ENCODE measurements around the gene CYP1A2. TPM values are rescaled to one million over a fixed set of nuclear protein-coding genes. Genes with fewer than 3 reads are reported as not detected.
"Not testable (repeated sequence)": the region's sequence is repeated elsewhere in the genome, so short reads cannot be mapped to it uniquely, and the experiment has no call there.

CYP1A2 gene
- not detected in 2 replicates for total RNA-seq

DNA sequence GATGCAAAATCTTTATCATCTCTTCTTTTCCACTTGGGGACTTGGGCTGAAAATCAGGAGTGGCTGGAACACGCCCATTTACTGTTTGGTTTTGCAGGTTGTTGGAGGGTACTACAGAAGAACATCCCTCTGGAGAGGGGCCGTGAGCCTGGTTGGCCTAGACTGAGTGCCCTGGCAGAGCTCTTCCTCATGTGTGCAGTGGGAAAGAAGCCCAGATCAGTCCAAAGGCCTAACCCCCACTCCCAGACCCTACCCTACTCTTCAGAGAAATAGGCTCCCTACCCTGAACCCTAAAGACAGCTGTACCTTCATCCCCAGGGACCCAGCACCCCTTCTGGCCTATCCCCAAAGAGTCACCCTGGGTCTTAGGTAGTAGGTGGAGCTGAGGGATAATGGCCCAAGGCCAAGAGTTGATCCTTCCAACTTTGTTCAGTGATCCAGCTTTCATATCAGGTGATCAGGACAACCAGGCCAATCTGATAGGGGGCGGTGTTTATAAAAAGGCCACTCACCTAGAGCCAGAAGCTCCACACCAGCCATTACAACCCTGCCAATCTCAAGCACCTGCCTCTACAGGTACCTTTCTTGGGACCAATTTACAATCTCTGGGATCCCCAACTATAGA lies at the start of gene CYP1A2:
CYP1A2 (plus strand) TSS at position 524 of the 625 bp plus-strand sequence. CDS start 894 bp downstream, outside the sequence.
- intact Hi-C loops (cut with micrococcal nuclease): no loop called here

GRCh38 chr15:74709011-74709410 lies 39.6 kb upstream of the CYP1A2 start:
- intact Hi-C loops (cut with micrococcal nuclease): no loop called here

GRCh38 chr15:74709892-74710291 lies 38.8 kb upstream of the CYP1A2 start:
- intact Hi-C loops (cut with micrococcal nuclease): no loop called here

DNA sequence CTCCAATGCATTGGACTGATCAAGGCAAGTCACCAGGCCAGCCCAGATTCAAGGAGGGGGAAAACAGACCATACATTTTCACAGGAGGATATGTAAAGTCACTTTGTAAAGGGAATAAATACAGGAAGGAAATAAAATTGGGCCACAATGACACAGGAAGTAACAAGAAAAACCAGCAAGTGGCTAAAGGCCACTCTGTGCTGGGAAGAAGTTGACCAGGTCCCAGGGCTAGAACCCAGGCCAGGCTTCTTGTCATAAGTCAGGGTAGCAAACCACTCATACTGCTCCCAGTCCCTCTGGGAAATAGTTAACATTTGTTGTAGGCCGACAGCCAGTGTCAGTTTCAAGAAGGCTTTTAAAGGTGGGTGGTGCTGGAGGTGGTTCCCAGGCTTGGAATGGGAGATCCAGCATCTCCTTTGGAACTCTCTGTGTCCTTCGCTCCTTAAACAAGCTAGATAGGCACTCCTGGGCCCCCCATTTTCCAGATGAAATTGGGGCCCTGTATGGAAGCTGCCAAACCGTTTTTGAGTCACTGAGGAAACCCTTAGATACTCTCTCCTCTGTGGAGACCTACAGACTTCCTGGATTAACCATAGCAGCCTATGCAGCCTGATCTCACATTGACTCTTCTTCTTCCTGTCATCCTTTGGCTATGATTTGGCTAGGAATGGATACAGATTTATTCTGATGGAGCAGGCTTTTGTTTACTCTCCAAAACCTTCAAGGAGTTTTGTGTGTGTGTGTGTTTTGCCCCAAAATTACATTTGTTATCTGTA lies 38.1 kb upstream of the CYP1A2 start:
- intact Hi-C loops (cut with micrococcal nuclease): no loop called here

GRCh38 chr15:74712311-74712710 lies 36.3 kb upstream of the CYP1A2 start:
- intact Hi-C loops (cut with micrococcal nuclease): no loop called here

GRCh38 chr15:74716651-74717050 lies 32.0 kb upstream of the CYP1A2 start:
- intact Hi-C loops (cut with micrococcal nuclease): no loop called here

GRCh38 chr15:74722591-74722990 lies 26.1 kb upstream of the CYP1A2 start:
- intact Hi-C loops (cut with micrococcal nuclease): no loop called here

GRCh38 chr15:74723187-74723586 lies 25.5 kb upstream of the CYP1A2 start:
- intact Hi-C loops (cut with micrococcal nuclease): no loop called here

GRCh38 chr15:74723754-74724334 lies 24.8 kb upstream of the CYP1A2 start:
- intact Hi-C loops (cut with micrococcal nuclease): no loop called here

DNA sequence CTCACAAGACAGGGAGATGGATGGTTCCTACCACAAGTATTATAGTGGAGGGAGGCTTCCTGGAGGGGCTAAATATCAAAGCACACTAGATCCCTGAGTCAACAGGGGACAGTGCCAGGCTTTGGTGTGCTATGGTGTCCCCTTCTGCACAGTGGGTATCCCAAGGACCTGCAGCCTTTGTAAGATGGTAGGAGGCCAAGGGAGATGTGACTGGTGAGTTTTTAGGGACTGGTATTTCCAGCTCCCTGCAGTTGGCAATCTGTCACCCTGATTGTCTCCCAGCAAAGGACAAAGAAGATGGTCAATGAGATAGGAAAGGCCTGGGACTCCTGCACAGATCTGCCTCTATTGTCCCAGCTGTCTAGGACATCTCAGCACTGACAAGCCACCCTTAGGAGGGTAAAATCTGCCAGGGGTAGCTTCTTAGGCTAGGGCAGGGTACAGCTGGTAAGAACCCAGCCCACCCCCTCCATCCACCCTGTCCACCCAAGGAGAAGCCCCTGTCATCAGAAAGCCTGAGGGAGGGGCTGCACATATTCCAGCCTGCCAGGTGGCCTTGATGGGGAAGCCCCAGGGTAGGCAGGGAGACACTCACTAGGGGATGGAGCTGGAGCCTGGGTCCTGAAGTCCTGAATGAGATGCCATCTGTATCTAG lies 23.9 kb upstream of the CYP1A2 start:
- intact Hi-C loops (cut with micrococcal nuclease): no loop called here

DNA sequence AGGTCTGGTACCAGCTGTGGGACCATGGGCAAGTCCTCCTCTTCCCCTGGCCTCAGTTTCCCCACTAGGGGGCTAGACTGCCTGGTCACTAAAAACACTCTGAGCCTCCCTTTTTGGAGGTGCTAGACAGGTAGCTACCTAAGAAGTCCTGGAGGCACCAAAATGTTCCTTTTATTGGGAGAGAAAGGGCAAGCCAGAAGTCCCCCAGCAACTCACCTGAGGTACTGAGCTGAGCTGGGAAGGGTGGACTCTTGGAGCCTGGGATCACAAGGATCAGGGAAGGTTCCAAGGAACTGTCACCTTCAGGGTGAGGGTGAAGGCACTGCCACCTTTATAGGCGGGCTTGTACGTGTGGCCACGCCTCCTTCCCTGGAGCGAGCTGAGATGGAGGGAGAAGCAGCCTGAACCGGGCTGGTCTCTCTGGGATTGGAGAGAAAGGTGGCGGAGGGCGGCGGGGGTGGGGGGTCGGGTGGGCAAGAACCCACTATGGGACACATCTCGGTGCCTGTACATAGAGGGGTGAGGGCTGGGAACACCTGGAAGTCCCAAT lies 23.3 kb upstream of the CYP1A2 start, which contains the start of gene CYP1A1:
CYP1A1 (minus strand) TSS at position 304 of the 550 bp plus-strand sequence. CDS start 2,431 bp downstream, outside the sequence.
- intact Hi-C loops (cut with micrococcal nuclease): no loop called here

- intact Hi-C loops (cut with micrococcal nuclease): no loop called here
These were observed 22.5 kb upstream of the CYP1A2 start for GRCh38 chr15:74725845-74726773.

GRCh38 chr15:74726774-74727164 lies 21.9 kb upstream of the CYP1A2 start:
- intact Hi-C loops (cut with micrococcal nuclease): no loop called here

- intact Hi-C loops (cut with micrococcal nuclease): no loop called here
These were observed 20.9 kb upstream of the CYP1A2 start for GRCh38 chr15:74727727-74728126.

DNA sequence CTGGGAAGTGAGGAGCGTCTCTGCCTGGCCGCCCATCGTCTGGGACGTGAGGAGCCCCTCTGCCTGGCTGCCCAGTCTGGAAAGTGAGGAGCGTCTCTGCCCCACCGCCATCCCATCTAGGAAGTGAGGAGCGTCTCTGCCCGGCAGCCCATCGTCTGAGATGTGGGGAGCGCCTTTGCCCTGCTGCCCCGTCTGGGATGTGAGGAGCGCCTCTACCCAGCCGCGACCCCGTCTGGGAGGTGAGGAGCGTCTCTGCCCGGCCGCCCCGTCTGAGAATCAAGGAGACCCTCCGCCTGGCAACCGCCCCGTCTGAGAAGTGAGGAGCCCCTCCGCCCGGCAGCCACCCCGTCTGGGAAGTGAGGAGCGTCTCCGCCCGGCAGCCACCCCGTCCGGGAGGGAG lies 19.9 kb upstream of the CYP1A2 start:
- intact Hi-C loops (cut with micrococcal nuclease): not testable (repeated sequence)

DNA sequence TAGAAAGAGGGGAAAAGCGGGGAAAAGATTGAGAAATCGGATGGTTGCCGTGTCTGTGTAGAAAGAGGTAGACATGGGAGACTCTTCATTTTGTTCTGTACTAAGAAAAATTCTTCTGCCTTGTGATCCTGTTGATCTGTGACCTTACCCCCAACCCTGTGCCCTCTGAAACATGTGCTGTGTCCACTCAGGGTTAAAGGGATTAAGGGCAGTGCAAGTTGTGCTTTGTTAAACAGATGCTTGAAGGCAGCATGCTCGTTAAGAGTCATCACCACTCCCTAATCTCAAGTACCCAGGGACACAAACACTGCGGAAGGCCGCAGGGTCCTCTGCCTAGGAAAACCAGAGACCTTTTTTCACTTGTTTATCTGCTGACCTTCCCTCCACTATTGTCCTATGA lies 19.3 kb upstream of the CYP1A2 start:
- intact Hi-C loops (cut with micrococcal nuclease): not testable (repeated sequence)

DNA sequence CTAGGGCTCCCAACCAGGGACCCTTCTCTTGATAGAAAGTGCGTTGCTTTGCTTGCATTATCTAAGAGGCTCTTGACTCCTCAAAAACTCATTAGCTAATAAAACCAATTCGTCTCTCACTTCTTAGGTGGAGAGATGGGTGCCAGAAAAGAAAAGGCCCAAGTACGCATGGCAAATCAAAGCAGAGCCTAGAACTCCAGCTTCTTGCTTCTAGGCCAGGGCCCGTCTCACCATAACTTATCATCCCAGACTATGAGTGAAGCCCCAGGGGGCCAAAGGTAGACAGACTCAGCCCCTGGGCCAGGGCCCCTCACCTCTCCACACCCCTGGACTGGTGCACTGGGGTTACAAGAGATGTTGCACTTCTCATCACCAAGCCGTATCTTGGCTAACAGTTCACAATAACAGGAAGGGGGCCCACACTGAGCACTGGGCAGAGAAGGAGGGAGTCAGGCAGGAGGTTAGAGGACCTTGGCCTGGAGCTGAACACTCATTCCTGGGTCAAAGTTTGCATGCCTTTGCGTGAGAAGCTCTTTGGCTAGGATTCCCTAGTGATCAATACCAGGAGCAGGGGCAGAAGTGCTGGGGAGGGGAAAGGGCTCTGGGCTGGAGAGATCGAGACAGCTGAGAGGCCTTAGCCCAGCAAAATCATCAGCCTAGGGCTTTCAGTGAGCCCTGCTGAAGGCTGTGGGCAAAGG lies 17.9 kb upstream of the CYP1A2 start:
- intact Hi-C loops (cut with micrococcal nuclease): no loop called here

DNA sequence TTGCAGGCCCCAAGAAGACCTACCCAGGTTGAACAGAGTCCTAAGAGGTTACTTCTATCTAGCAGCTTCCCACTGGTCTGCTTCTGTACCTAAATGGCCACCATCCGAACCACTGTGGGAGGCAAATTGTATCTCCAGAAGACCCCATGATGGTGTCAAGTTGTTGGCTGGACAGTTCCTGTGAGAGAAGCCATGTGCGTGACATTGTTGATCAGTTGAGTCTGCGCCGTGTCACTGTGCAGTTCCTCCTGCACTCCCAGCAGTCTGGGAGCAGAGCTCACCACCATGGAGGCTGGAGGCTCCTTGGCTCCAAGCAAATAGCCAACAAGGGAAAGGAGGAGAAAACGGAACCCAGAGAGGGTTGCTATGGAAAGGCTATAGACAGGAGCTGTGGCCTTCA lies 15.8 kb upstream of the CYP1A2 start:
- intact Hi-C loops (cut with micrococcal nuclease): no loop called here

DNA sequence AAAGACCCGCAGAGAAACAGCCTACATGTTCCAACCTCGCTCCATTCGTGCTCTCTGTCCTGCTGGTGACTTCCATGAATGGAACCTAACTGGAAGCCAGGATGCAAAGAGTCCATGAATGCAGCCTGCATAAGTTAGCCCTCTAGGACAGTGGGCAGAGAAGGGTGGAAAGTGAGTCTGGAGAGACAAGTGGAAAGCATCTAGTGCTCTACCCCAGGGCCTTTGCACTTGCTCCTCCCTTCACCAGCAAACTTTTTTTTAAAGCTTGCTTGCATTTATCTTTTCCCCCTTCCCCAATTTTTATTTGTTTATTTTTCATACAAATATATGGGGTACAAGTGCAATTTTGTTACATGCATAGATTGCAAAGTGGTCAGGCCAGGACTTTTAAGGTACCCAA lies 15.4 kb upstream of the CYP1A2 start:
- intact Hi-C loops (cut with micrococcal nuclease): no loop called here

- intact Hi-C loops (cut with micrococcal nuclease): no loop called here
These were observed 13.3 kb upstream of the CYP1A2 start for GRCh38 chr15:74735305-74735704.

All from T-helper 2 cell treated with Interferon-gamma antibody and Interleukin-4, amounts not matched to agents 100 ng/mL and 5 ng/mL, for 36 hours (primary cell).